ENCODE measurements around the gene GALNT9.
"Not testable (repeated sequence)": the region's sequence is repeated elsewhere in the genome, so short reads cannot be mapped to it uniquely, and the experiment has no call there.

Gene GALNT9

GRCh38 chr12:132247718-132248452, 81.5 kb downstream of the GALNT9 start:
- FAIRE-seq = no peak

- no peak for FAIRE-seq
Measured at GRCh38 chr12:132246997-132247717, 82.2 kb downstream of the GALNT9 start.

- FAIRE-seq = no peak
Measured at GRCh38 chr12:132245521-132246101, 83.8 kb downstream of the GALNT9 start.

- no peak for FAIRE-seq
Measured at GRCh38 chr12:132244724-132245295, 84.6 kb downstream of the GALNT9 start.

GRCh38 chr12:132243596-132244310, 85.6 kb downstream of the GALNT9 start:
- FAIRE-seq = no peak

GRCh38 chr12:132243171-132243570, 86.2 kb downstream of the GALNT9 start:
- not testable (repeated sequence) for FAIRE-seq

- FAIRE-seq = not testable (repeated sequence)
Measured at GRCh38 chr12:132240669-132241007, 88.8 kb downstream of the GALNT9 start.

GRCh38 chr12:132239796-132240668, 89.4 kb downstream of the GALNT9 start:
- no peak for FAIRE-seq

- FAIRE-seq = no peak
Measured at GRCh38 chr12:132239392-132239791, 90.0 kb downstream of the GALNT9 start.

- no peak for FAIRE-seq
Measured at GRCh38 chr12:132238884-132239283, 90.5 kb downstream of the GALNT9 start.

- no peak for FAIRE-seq
Measured at GRCh38 chr12:132238488-132238854, 90.9 kb downstream of the GALNT9 start.

- FAIRE-seq = no peak
Measured at GRCh38 chr12:132237772-132238487, 91.5 kb downstream of the GALNT9 start.

- no peak for FAIRE-seq
Measured at GRCh38 chr12:132236930-132237771, 92.2 kb downstream of the GALNT9 start.

GRCh38 chr12:132236129-132236929, 93.1 kb downstream of the GALNT9 start:
- FAIRE-seq = no peak

GRCh38 chr12:132235116-132235820, 94.1 kb downstream of the GALNT9 start:
- no peak for FAIRE-seq

- FAIRE-seq = no peak
Measured at GRCh38 chr12:132230381-132230780, 99.0 kb downstream of the GALNT9 start.

GRCh38 chr12:132229926-132230325, 99.5 kb downstream of the GALNT9 start:
- FAIRE-seq = no peak

- FAIRE-seq = no peak
Measured at GRCh38 chr12:132229193-132229760, 100.1 kb downstream of the GALNT9 start.

All from colon (tissue), 2 donors.